ENCODE results near the gene RAB37.

RAB37 gene

DNA sequence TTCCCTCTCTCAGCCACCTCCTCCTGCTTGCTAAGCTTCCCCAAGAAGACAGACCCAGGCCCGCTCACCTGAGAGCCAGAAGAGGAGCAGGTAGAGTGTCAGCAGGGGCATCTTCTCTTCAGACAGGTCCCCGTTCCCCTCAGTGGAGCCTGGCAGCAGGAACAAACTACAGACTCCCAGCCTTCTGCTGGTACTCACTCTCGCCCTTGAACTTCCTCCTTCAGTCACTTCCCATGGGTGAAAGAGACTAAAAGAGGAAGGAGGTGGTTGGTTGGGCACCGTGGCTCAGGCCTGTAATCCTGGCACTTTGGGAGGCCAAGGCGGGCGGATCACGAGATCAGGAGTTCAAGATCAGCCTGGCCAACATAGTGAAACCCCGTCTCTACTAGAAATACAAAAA is 24.3 kb upstream of the RAB37 start, which contains the start of gene CD300LF:
TSS of gene CD300LF (minus strand) at position 168 of the 400 bp plus-strand sequence. CDS start at position 111, 57 bp downstream.
- no peak for DNase-seq
- TF ChIP-seq GATA1 (IDR thresholded peaks at IDR 0.05; ENCODE audit: low read depth, low read length) (no peak), POLR2A (IDR thresholded peaks at IDR 0.05; ENCODE audit: low read length) (no peak)

DNA sequence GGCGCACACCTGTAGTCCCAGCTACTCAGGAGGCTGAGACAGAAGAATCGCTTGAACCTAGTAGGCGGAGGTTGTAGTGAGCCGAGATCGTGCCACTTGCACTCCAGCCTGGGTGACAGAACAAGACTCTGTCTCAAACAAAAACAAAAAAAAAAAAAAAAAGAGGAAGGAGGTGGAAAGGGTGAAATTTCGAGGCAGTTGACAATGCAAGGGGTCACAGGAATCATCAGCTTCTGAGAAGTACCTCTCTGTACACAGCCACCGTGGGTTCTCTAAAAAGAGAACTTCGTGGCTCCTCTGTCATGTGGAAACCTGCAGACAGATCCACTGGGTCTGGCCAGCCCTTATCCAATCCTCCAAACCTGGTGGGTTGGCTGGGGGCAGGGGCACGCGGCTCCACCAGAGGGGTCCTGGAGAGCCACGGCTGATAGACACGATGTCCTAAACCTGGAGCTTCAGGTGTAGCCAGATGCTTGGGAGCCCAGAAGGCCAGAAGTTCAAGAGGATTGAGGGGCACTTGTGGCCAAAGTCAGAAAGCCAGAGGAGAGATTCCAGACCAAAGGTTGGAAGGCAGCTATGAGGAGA is 23.8 kb upstream of the RAB37 start:
- TF ChIP-seq POLR2A (IDR thresholded peaks at IDR 0.05; ENCODE audit: low read length) = no peak
- TF ChIP-seq GATA1 (IDR thresholded peaks at IDR 0.05; ENCODE audit: low read depth, low read length) = no peak
- DNase-seq = no peak

DNA sequence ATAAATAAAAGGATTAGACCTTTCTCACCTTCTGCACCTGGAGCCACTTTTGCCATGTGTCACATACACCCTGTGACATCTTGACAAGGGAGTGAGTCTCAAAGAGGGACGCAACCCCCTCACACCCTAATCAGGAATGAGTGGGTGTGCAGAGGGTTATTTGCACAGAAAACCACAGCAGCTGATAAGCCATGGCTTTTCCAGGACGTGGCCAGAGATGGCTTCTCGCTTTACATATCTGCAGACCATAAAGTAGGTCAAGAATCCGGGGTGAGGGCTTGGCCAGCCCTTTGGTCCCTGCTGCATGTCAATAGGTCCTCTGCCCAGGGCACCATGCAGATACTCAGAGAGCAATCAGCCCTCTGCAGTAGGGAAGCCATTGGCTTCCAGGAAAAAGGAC is 21.9 kb upstream of the RAB37 start:
- DNase-seq = peak in 1 of 2 experiments; percentile 5
- TF ChIP-seq POLR2A (IDR thresholded peaks at IDR 0.05; ENCODE audit: low read length) = no peak
- no peak for TF ChIP-seq GATA1 (IDR thresholded peaks at IDR 0.05; ENCODE audit: low read depth, low read length)

DNA sequence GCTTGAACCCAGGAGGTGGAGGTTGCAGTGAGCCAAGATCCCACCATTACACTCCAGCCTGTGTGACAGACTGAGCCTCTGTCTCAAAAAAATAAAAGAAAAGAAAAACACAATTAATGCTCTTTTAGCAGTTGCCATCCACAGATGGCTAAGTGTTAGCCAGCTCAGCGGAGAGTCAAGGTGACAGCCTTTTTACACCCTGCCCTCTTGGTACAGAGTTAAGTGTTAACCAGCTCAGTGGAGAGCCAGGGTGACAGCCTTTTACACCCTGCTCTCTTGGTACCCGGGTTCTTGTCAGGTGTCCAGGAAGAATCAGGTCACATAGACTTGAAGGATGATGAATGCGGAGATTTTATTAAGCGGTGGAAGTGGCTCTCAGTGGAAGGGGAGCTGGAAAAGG is 16.6 kb upstream of the RAB37 start:
- no peak for DNase-seq
- TF ChIP-seq POLR2A (IDR thresholded peaks at IDR 0.05; ENCODE audit: low read length) (no peak), GATA1 (IDR thresholded peaks at IDR 0.05; ENCODE audit: low read depth, low read length) (no peak)

DNA sequence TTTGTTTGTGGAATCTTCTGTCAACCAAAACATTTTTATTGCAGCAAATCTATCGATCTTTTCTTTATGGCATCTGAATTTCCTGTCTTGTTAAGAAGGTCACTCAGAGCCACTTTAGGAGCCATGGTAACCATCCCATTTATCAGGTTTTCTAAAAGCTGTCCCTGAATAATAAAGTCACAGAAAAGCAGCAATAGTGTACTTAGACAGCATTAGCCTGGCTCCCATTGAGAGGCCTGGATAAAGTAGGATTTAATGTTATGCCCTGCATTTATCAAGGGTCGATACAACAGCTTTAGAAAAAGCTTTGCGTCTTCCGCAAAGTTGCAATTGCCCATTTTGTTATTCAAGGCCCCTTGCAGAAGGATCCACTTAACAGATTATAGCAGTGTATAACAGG is 14.3 kb upstream of the RAB37 start:
- TF ChIP-seq GATA1 (IDR thresholded peaks at IDR 0.05; ENCODE audit: low read depth, low read length) (no peak), POLR2A (IDR thresholded peaks at IDR 0.05; ENCODE audit: low read length) (no peak)
- no peak for DNase-seq

DNA sequence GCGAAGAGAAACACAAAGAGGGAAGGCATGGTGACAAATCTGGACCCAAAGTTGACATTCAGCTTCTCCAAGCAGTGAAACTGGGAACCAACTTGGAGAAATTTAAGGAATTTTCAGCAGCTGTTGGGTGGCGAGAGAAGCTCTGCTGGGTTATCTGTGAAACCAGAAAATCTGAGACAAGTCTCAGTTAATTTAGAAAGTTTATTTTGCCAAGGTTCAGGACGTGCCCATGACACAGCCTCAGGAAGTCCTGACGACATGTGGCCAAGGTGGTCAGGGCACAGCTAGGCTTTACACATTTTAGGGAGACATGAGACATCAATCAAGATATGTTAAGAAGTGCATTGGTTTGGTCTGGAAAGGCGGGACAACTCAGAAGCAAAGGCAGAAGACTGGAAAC is 13.2 kb upstream of the RAB37 start:
- TF ChIP-seq GATA1 (IDR thresholded peaks at IDR 0.05; ENCODE audit: low read depth, low read length) (no peak), POLR2A (IDR thresholded peaks at IDR 0.05; ENCODE audit: low read length) (no peak)
- no peak for DNase-seq

DNA sequence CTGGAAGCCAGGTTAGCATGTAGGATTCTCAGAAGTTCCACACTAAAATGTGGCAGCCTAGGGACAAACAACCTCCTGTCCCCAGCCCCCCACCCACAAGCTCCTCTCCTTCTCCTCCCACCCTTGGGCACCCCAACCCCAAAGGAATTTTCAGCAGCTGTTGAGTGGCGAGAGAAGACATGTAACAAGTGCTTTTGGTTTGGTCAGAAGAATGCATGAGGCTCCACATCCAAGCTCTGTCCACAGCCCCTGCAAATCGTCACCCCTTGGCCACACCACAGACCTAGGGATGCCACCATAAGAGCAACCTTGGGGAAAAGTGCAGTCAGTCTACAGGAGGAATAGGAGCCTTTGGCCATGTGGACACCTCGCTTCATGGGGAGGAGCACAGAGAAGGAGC is 11.9 kb upstream of the RAB37 start:
- TF ChIP-seq GATA1 (IDR thresholded peaks at IDR 0.05; ENCODE audit: low read depth, low read length) (no peak), POLR2A (IDR thresholded peaks at IDR 0.05; ENCODE audit: low read length) (no peak)
- DNase-seq = no peak

DNA sequence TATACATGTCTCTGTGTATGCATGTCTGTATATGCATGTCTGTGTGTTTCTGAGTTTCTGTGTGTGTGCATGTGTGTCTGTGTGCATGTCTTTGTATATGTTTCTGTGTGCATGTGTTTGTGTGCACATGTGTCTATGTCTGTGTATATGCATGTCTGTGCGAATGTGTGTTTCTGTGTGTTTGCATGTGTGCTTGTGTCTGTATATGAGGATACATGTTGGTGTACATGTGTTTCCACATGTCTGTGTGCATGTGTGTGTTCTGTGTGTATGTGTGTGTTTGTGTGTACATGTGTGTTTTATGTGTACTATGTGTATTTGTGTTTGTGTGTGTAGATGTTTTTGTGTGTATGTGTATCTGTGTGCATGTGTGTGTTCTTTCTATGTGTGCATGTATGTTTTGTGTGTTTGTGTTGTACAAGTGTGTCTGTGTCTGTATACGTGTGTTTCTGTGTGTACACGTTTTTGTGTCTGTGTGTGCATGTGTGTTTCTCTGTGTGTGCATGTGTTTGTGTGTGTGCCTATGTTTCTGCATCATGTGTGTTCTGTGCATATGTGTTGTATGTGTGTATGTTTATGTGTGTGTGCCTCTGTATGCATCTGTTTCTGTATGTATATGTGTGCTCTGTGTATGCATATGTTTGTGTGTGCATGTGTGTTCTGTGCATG is 8.9 kb upstream of the RAB37 start:
- TF ChIP-seq GATA1 (IDR thresholded peaks at IDR 0.05; ENCODE audit: low read depth, low read length) (no peak), POLR2A (IDR thresholded peaks at IDR 0.05; ENCODE audit: low read length) (no peak)
- DNase-seq = no peak

DNA sequence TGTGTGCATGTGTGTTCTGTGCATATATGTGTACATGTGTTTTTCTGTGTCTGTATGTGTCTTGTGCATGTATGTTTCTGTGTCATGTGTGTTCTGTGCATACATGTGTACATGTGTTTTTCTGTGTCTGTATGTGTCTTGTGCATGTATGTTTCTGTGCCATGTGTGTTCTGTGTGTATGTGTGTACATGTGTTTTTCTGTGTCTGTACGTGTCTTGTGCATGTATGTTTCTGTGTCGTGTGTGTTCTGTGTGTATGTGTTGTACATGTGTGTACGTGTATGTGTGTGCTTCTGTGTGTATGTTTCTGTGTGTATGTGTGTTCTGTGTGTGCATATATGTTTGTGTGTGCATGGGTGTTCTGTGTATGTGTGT is 8.4 kb upstream of the RAB37 start:
- no peak for DNase-seq
- TF ChIP-seq POLR2A (IDR thresholded peaks at IDR 0.05; ENCODE audit: low read length) = no peak
- no peak for TF ChIP-seq GATA1 (IDR thresholded peaks at IDR 0.05; ENCODE audit: low read depth, low read length)

DNA sequence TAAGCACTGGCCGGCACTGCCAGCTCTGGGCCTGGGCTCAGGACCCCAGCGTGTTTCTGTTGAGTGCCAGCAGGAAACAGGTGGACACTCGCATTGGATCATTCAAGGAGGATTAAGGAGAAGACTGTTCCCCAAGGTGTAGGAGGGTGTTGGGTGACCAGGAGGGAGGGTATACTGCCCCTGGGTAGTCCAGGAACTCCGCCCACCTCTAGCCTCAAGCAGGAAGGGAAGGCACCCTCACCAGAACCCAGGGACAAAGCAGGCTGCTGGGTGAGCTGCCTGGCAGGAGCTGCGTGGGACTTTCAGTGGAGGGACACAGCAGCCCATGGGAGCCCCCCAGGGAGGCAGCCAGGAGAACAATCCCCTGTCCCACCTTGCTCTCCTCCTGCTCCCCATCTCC is 7.7 kb upstream of the RAB37 start:
- no peak for TF ChIP-seq GATA1 (IDR thresholded peaks at IDR 0.05; ENCODE audit: low read depth, low read length)
- no peak for TF ChIP-seq POLR2A (IDR thresholded peaks at IDR 0.05; ENCODE audit: low read length)
- DNase-seq = no peak

DNA sequence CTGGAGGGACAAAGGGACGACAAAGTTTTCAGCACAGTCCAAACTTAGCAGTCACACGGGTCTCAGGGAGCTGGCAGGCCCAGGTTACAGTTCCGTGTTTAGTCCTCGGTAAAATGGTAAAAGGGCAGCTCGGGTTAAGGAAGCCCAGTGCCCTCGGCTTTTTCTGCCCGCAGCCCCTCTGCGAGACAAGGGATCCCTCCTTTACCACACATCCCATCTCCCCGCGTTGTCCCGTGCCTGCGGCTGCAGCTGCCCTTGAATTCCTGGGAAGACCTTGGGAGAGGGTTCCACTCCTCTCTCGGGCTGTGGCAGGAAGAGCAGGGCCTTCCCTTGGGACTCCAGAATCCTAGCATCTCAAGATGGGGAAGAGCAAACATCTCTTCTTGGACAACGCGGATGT is 7.2 kb upstream of the RAB37 start:
- no peak for TF ChIP-seq GATA1 (IDR thresholded peaks at IDR 0.05; ENCODE audit: low read depth, low read length)
- no peak for TF ChIP-seq POLR2A (IDR thresholded peaks at IDR 0.05; ENCODE audit: low read length)
- no peak for DNase-seq

DNA sequence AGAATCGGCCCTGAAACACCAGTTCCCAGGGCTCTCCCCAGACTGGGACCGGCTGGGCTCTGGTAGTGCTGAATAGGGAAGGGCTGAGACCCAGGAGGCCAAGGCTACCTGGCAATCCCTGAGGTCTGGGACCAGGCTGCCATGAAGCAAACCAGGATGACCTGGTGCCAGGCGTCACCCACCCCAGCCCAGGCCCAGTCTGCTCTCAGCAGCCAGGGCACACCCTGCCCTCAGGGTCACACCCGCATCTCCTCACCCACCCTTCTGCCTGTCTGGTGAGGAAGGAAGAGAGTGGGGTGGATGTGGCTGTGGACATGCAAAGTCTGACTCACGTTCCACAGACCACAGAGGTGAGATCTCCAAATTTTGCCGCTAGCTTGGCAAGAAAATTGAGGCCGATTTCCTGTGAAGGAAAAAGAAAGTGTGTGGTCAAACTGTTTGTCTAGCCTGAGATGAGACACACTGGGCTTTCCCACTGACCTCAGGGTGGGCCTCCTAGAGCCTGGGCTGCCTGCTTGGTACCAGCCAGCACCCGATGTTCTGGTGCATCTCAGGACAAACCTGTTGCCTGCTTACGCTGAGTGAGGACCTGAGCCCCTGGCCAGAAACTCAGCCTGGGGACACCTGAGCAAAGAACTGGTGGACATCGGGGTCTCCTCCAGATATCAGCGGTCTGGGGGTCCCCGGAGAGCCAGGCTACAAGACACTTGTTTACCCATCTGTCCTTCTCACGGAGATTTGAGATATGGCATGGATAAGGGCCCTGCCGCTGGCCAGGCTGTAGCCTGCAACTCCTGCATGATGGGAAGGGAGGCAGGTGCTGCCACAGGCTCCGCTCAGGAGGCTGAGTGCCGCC is 6.3 kb upstream of the RAB37 start:
- no peak for TF ChIP-seq POLR2A (IDR thresholded peaks at IDR 0.05; ENCODE audit: low read length)
- no peak for TF ChIP-seq GATA1 (IDR thresholded peaks at IDR 0.05; ENCODE audit: low read depth, low read length)
- DNase-seq = no peak

DNA sequence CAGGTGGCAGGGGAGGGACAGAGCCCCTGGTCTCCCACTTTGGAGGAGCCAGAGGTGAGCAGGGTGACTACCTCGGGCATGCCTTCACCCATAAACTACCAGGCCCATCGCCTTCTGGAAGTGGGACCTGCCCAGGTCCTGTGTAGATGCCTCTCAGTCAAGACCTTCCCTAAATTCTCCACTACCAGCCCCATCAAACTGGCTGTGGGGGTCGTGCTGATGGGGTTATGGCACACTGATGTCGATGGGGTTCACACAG is 5.8 kb upstream of the RAB37 start:
- no peak for DNase-seq

DNA sequence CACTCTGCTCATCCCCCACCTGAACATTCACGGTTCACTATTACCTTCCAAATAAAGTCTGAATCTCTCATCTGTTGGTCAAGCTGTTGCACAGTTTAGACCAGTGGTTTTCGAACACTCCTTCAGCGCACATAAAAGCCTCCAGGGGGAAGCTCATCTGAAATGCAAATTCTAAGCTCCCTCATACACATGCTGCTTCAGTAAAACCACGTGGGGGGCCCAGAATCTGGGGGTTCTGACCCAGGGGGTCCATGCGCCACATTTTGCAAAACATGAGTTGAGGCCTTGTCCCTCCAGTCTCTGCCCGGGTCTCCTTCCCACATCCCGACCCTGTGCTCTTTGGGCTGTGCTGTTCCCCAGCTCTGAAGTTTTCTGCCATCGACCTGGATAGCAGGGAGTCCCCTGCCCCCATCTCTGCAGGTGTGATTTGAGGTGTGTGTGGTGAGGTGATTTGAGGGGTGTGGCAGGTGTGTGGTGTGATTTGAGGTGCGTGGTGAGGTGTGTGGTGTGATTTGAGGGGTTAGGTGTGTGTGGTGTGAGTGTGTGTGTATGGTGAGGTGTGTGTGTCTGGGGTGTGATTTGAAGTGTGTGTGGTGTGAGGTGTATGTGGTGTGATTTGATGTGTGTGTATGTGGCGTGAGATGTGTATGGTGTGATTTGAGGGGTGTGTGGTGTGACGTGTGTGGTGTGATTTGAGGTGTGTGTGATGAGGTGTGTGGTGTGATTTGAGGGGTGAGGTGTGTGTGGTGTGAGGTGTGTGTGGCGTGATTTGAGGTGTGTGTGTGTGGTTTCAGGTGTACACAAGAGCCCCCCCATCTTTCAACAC is 4.8 kb upstream of the RAB37 start:
- DNase-seq = no peak
- TF ChIP-seq GATA1 (IDR thresholded peaks at IDR 0.05; ENCODE audit: low read depth, low read length) = no peak
- TF ChIP-seq POLR2A (IDR thresholded peaks at IDR 0.05; ENCODE audit: low read length) = no peak

More for the DNA sequence above, 5.8 kb upstream of the RAB37 start:
- no peak for TF ChIP-seq POLR2A (IDR thresholded peaks at IDR 0.05; ENCODE audit: low read length)
- TF ChIP-seq GATA1 (IDR thresholded peaks at IDR 0.05; ENCODE audit: low read depth, low read length) = no peak

All from erythroblast (primary cell).